HG03280 (cell line): ENCODE measurements around the gene SMAP1.

ENCODE experiments used
- ATAC-seq: cut with Tn5 transposase; IDR thresholded peaks from one replicate; pipeline ENCODE4 v1.9.1; 2021; ENCODE audit warnings: mild to moderate bottlenecking, moderate library complexity; ENCODE audit not compliant: unreplicated experiment

SMAP1 gene

GRCh38 chr6:70884074-70884983 lies 216.6 kb downstream of the SMAP1 start:
- ATAC-seq = peak; percentile 80

- ATAC-seq = no peak
Measured at GRCh38 chr6:70886071-70886470, 218.4 kb downstream of the SMAP1 start.

- no peak for ATAC-seq
Measured at GRCh38 chr6:70886661-70887060, 219.0 kb downstream of the SMAP1 start.

GRCh38 chr6:70889270-70889669 lies 221.6 kb downstream of the SMAP1 start:
- ATAC-seq = no peak

- ATAC-seq = no peak
Measured at GRCh38 chr6:70894001-70894400, 226.3 kb downstream of the SMAP1 start.

- ATAC-seq = no peak
Measured at GRCh38 chr6:70900047-70900446, 232.4 kb downstream of the SMAP1 start.

GRCh38 chr6:70901324-70901723 lies 233.6 kb downstream of the SMAP1 start:
- no peak for ATAC-seq

- no peak for ATAC-seq
Measured at GRCh38 chr6:70903665-70904452, 236.2 kb downstream of the SMAP1 start.

GRCh38 chr6:70905742-70906141 lies 238.1 kb downstream of the SMAP1 start:
- no peak for ATAC-seq
